ENCODE measurements around the gene SORBS1.

SORBS1 gene

DNA sequence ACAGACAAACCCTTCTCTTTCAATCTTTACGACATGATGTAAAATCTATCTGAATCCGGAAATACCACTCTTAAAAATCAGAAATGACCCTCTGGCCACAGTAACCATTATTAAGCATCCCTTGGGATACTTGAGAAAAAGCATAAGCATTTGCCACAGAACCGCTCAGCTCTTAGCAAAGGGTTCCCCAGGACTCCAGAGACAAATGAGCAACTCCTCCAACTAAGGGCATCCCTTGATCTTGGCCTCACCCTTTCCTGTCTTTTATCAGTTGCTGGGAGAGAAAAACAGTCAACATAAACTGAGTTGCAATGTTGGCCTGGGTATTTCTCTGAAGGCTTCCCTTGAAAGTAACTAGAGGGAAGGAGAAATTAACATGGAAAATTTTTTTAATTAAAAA lies 273.9 kb downstream of the SORBS1 start:
- H3K4me3 ChIP-seq (ENCODE audit: severe bottlenecking), result no peak overlapping the region
- no peak for DNase-seq (ENCODE audit: low spot score)
- TF ChIP-seq, protein P1, sequence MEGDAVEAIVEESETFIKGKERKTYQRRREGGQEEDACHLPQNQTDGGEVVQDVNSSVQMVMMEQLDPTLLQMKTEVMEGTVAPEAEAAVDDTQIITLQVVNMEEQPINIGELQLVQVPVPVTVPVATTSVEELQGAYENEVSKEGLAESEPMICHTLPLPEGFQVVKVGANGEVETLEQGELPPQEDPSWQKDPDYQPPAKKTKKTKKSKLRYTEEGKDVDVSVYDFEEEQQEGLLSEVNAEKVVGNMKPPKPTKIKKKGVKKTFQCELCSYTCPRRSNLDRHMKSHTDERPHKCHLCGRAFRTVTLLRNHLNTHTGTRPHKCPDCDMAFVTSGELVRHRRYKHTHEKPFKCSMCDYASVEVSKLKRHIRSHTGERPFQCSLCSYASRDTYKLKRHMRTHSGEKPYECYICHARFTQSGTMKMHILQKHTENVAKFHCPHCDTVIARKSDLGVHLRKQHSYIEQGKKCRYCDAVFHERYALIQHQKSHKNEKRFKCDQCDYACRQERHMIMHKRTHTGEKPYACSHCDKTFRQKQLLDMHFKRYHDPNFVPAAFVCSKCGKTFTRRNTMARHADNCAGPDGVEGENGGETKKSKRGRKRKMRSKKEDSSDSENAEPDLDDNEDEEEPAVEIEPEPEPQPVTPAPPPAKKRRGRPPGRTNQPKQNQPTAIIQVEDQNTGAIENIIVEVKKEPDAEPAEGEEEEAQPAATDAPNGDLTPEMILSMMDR (IDR thresholded peaks at IDR 0.05; ENCODE audit: poor library complexity, severe bottlenecking), result no peak

DNA sequence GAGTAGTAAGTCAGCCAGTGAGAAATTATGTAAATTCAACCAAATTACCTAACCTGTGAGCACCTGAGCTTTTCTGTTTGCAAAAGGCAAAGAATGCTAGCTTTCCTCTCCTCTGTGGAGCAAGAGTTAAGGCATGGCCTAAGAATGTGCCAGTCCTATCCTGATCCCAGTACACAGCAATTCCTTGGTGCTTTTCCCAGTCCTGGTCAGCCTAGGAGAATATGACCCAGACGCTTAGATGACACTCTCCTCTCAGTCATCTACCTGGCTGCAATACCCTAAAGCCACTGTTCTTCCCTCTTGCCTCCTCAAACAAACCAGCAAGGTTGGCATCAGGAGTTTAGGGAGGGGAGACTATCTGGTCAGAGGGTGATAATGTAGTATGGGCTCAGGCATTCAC lies 274.5 kb downstream of the SORBS1 start:
- DNase-seq (ENCODE audit: low spot score) (no peak), ATAC-seq (ENCODE audit: low read depth) (no peak)
- Histone ChIP-seq H3K4me1 (ENCODE audit: insufficient read depth, poor library complexity, severe bottlenecking) (peaks cover 35% of the 10 kb centered on the region), H3K4me3 (ENCODE audit: severe bottlenecking) (no peak overlapping the region), H3K27ac (ENCODE audit: poor library complexity, severe bottlenecking) (peak overlapping the region; percentile 74), H3K27me3 (ENCODE audit: insufficient read depth, poor library complexity, severe bottlenecking) (no peaks in the 10 kb centered on the region), H3K36me3 (ENCODE audit: low read depth) (peaks cover 53% of the 10 kb centered on the region), H3K9me3 (ENCODE audit: severe bottlenecking) (no peaks in the 10 kb centered on the region)
- TF ChIP-seq, protein P1 (IDR thresholded peaks at IDR 0.05; ENCODE audit: poor library complexity, severe bottlenecking), result no peak

More for the DNA sequence above, 273.9 kb downstream of the SORBS1 start:
- peaks cover 48% of the 10 kb centered on the region for H3K36me3 ChIP-seq (ENCODE audit: low read depth)
- no peaks in the 10 kb centered on the region for H3K27me3 ChIP-seq (ENCODE audit: insufficient read depth, poor library complexity, severe bottlenecking)
- peaks cover 31% of the 10 kb centered on the region for H3K4me1 ChIP-seq (ENCODE audit: insufficient read depth, poor library complexity, severe bottlenecking)
- no peaks in the 10 kb centered on the region for H3K9me3 ChIP-seq (ENCODE audit: severe bottlenecking)
- no peak for ATAC-seq (ENCODE audit: low read depth)
- H3K27ac ChIP-seq (ENCODE audit: poor library complexity, severe bottlenecking), result peak overlapping the region; percentile 74

DNA sequence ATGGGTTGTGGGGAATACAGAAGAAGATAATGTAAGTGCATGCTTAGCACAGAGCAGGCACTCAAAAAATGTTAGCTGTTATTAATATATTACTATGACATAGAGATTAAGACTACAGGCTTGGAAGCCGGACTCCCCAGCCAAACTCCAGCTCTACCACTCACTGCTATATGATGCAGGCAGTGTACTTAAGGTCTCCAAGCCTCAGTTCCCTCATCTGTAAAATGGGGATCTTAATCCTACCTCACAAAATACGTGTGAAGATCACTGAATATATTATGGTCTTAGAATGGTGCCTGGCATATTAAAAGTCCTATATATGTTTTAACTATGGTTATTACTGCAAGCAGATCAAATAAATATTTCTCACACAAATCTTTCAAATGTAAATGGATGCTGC lies 275.6 kb downstream of the SORBS1 start:
- ATAC-seq (ENCODE audit: low read depth), result no peak
- no peak for DNase-seq (ENCODE audit: low spot score)
- no peaks in the 10 kb centered on the region for H3K27me3 ChIP-seq (ENCODE audit: insufficient read depth, poor library complexity, severe bottlenecking)
- H3K4me1 ChIP-seq (ENCODE audit: insufficient read depth, poor library complexity, severe bottlenecking), result peaks cover 46% of the 10 kb centered on the region
- H3K36me3 ChIP-seq (ENCODE audit: low read depth), result peaks cover 57% of the 10 kb centered on the region
- H3K27ac ChIP-seq (ENCODE audit: poor library complexity, severe bottlenecking), result no peak overlapping the region
- no peak overlapping the region for H3K4me3 ChIP-seq (ENCODE audit: severe bottlenecking)
- TF ChIP-seq, protein P1 (IDR thresholded peaks at IDR 0.05; ENCODE audit: poor library complexity, severe bottlenecking), result no peak
- no peaks in the 10 kb centered on the region for H3K9me3 ChIP-seq (ENCODE audit: severe bottlenecking)

DNA sequence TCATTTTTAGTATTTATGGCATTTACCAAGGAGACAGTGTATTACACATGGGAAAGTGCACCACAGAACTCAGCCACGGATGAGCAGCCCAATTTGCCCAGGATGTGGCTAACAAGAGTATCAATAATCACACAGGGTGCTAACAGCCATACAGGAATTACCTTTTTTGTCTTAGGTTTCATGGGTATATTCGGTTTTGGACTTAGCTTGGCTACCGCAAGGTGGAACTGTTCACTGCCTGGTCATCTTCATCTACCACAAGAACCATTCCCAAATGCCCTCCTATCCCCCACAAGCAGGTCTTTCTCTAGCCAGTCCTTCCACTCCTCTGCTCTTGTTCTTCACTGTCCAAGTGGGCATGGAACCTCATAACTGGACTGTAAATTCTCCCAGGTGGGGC lies 276.4 kb downstream of the SORBS1 start:
- ATAC-seq (ENCODE audit: low read depth), result no peak
- H3K4me3 ChIP-seq (ENCODE audit: severe bottlenecking), result no peak overlapping the region
- H3K27ac ChIP-seq (ENCODE audit: poor library complexity, severe bottlenecking), result no peak overlapping the region
- H3K9me3 ChIP-seq (ENCODE audit: severe bottlenecking), result no peaks in the 10 kb centered on the region
- peaks cover 52% of the 10 kb centered on the region for H3K4me1 ChIP-seq (ENCODE audit: insufficient read depth, poor library complexity, severe bottlenecking)
- no peaks in the 10 kb centered on the region for H3K27me3 ChIP-seq (ENCODE audit: insufficient read depth, poor library complexity, severe bottlenecking)
- no peak for DNase-seq (ENCODE audit: low spot score)
- TF ChIP-seq, protein P1 (IDR thresholded peaks at IDR 0.05; ENCODE audit: poor library complexity, severe bottlenecking), result no peak
- peaks cover 65% of the 10 kb centered on the region for H3K36me3 ChIP-seq (ENCODE audit: low read depth)

DNA sequence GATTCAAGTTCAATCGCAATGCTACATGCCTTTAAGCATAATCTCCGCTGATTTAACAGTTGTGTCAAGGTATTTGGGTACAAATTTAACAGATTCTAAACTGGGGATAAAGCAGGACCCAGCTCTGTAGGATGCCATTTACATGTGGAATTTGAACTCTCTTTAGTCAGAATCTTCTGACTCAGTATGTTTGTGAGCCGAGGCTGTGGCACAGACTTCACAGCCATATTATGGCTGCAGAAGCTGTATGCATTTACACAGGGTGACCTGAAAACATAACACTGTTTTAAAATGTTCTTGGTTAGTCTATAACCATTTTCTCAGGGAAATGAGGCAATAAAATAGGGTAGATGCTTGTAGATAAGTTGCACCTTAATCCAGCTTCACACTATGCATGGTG lies 279.1 kb downstream of the SORBS1 start:
- H3K27ac ChIP-seq (ENCODE audit: poor library complexity, severe bottlenecking), result peak overlapping the region; percentile 94
- peaks cover 41% of the 10 kb centered on the region for H3K36me3 ChIP-seq (ENCODE audit: low read depth)
- ATAC-seq (ENCODE audit: low read depth), result no peak
- H3K27me3 ChIP-seq (ENCODE audit: insufficient read depth, poor library complexity, severe bottlenecking), result no peaks in the 10 kb centered on the region
- DNase-seq (ENCODE audit: low spot score), result no peak
- H3K4me3 ChIP-seq (ENCODE audit: severe bottlenecking), result no peak overlapping the region
- no peaks in the 10 kb centered on the region for H3K9me3 ChIP-seq (ENCODE audit: severe bottlenecking)
- H3K4me1 ChIP-seq (ENCODE audit: insufficient read depth, poor library complexity, severe bottlenecking), result peaks cover 56% of the 10 kb centered on the region
- TF ChIP-seq, protein P1 (IDR thresholded peaks at IDR 0.05; ENCODE audit: poor library complexity, severe bottlenecking), result no peak

All from RWPE2 (cell line).